GM12891 (cell line): ENCODE data around the gene SPTBN4.
"Not testable (repeated sequence)": the region's sequence is repeated elsewhere in the genome, so short reads cannot be mapped to it uniquely, and the experiment has no call there.

Experiments
- DNase-seq: peaks from one replicate; pipeline ENCODE4 v3.0.0; 2011; ENCODE audit warnings: low spot score; ENCODE audit not compliant: insufficient read length
- FAIRE-seq: peaks from 2 replicates; lab custom pipeline; 2011; peaks lifted over from hg19 to GRCh38; lab: Jason Lieb, UNC
- PAX5 ChIP-seq: IDR thresholded peaks from 2 replicates; pipeline ENCODE4 v1.6.1; 2011; ENCODE audit warnings: low read length, moderate library complexity, mild to moderate bottlenecking; ENCODE audit not compliant: insufficient read depth, severe bottlenecking
- POLR2A ChIP-seq: IDR thresholded peaks from 2 replicates; pipeline ENCODE4 v1.6.1; 2011; ENCODE audit warnings: low read depth, low read length, control low read depth
- POLR2AphosphoS5 ChIP-seq: IDR thresholded peaks from 2 replicates; pipeline ENCODE4 v1.6.1; 2011; ENCODE audit warnings: low read depth, low read length, control low read depth
- POU2F2 ChIP-seq: IDR thresholded peaks from 2 replicates; pipeline ENCODE4 v1.6.1; 2011; ENCODE audit warnings: low read depth, mild to moderate bottlenecking, control low read depth, low read length, moderate library complexity
- SPI1 ChIP-seq: IDR thresholded peaks from 2 replicates; pipeline ENCODE4 v1.6.1; 2011; ENCODE audit warnings: low read depth, low read length, control low read depth
- TAF1 ChIP-seq: IDR thresholded peaks from 2 replicates; pipeline ENCODE4 v1.6.1; 2011; ENCODE audit warnings: low read depth, low read length, control low read depth

Gene SPTBN4

DNA sequence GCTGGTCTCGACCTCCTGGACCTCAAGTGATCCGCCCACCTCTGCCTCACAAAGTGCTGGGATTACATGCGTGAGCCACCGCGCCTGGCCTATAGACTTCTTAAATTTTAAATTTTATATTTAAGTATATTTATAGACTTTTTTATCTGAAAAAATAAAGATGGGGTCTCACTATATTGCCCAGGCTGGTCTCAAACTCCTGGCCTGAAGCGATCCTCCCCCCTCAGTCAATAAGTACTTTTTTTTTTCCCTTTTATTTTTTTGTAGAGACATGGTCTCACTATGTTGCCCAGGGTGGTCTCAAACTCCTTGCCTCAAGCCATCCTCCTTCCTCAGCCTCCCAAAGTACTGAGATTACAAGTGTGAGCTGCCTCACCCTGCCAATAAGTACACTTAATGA, 42.9 kb upstream of the SPTBN4 start:
- TF ChIP-seq POLR2A = no peak
- TF ChIP-seq POU2F2 = no peak
- no peak for TF ChIP-seq TAF1
- no peak for TF ChIP-seq POLR2AphosphoS5
- no peak for TF ChIP-seq SPI1
- no peak for TF ChIP-seq PAX5

DNA sequence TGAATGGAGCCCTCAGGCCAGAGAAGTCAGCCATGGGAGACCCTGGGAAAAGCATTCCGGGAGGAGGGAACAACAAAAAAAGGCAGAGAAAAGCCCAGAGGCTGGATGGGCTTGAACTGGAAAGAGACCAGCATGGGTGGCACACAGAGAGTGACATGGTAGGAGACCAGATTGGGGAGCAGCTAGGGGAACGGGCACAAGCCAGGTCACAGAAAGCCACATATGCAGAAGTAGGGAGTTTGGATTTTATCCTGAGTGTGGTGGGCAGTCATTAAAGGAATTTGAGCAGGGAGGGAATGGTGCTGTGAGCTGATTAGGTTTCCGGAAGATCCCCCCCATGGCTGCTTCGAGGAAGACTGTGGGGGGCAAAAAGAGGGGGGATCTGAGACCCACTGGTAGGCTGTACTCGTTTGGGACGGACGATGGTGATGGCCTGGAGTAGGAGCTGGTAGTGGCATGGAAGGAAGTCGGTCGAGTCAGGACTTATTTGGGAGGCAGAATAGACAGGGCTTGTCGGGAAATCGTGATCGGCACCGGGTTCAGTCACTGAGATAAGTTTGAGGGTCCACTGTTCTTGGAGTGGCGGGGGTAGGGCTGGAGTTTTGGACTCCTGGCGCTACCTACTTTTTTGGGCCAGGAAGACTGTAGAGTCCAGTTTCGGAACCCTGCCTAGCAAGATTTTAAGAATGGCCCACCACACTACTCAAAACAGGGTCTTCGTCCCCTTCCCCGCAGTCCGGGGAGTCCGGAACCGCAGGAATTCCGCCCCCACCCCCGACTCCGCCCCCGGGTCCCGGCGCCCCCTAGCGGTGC, 42.0 kb upstream of the SPTBN4 start:
- TF ChIP-seq TAF1 (no peak), PAX5 (no peak), SPI1 (no peak), POLR2AphosphoS5 (no peak), POLR2A (no peak), POU2F2 (no peak)
- DNase-seq (no peak), FAIRE-seq (peak; percentile 63)

More for the DNA sequence above, 42.9 kb upstream of the SPTBN4 start:
- DNase-seq (no peak), FAIRE-seq (no peak)

DNA sequence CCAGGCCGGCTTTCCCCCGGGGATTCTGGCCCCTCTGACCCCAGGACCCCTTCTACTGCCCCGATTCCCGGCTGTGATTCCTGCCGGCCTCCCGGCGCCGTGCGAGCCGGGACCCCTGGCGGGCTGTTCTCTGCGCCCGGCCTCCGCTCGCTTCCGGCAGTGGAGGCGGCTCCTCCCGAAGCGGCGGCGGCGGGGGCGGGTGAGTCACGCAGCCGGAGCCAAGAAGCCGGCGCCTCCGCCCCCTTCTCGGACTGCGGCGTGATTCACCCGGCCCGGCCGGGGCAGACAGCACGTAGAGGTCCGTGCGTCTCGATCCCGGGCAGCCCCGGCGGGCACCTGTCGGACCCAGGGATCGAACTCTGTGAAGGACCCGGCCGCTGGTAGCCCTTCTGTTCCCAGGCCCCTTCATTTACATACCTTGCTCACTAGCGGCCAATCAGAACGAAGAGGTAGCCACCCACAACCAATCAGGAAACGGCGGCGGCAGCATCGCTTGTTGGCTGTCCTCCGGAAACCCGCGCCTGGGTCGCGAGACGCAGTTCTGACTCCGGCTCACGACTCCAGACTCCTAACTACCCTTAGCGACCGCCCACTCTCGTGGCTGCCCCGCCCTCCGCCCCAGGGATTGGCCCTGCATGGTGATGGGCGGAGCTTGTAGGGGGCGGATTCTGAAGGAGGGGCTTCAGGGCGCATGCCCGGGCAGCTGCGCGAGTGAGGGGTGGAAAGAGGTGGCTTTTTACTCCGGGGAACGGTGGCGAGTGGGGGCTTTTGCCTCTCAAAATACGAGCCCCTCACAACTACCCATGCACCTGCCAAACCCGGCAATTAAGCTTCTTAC, 41.1 kb upstream of the SPTBN4 start, which contains the start of gene SERTAD1:
TSS of gene SERTAD1 (minus strand) at position 543 of the 838 bp plus-strand sequence. CDS start 2,446 bp downstream, outside the sequence.
- FAIRE-seq (peak; percentile 97), DNase-seq (peak; percentile 97)
- TF ChIP-seq SPI1 (no peak), TAF1 (peak; percentile 58), POLR2A (peak; percentile 90), POLR2AphosphoS5 (peak; percentile 96), POU2F2 (peak; percentile 93), PAX5 (no peak)

DNA sequence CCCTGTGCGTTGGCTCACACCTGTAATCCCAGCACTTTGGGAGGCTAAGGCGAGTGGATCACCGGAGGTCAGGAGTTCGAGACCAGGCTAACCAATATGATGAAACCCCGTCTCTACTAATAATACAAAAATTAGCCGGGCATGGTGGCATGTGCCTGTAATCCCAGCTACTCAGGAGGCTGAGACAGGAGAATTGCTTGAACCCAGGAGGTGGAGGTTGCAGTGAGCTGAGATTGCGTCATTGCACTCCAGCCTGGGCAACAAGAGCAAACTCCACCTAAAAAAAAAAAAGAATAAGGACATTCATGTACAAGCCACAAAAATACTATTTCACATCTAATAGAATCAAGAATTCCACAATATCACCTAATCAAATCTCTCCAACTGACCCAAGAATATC, 38.6 kb upstream of the SPTBN4 start:
- not testable (repeated sequence) for DNase-seq, FAIRE-seq

GRCh38 chr19:40430242-40430641, 36.6 kb upstream of the SPTBN4 start:
- not testable (repeated sequence) for DNase-seq, FAIRE-seq

GRCh38 chr19:40431698-40432097, 35.1 kb upstream of the SPTBN4 start:
- DNase-seq (no peak), FAIRE-seq (no peak)
- TF ChIP-seq POLR2A = no peak
- TF ChIP-seq POU2F2 = no peak
- no peak for TF ChIP-seq PAX5
- TF ChIP-seq TAF1 = no peak
- no peak for TF ChIP-seq POLR2AphosphoS5
- no peak for TF ChIP-seq SPI1

- DNase-seq, FAIRE-seq: not testable (repeated sequence)
Measured at GRCh38 chr19:40432760-40433159, 34.0 kb upstream of the SPTBN4 start.

- FAIRE-seq (peak; percentile 75), DNase-seq (peak; percentile 80)
- peak; percentile 80 for TF ChIP-seq SPI1
- 0 out of 2 replicates have a peak, but pooled peaks have one; percentile 43 for TF ChIP-seq POLR2A
- TF ChIP-seq POLR2AphosphoS5 = no peak; the same call in 1 of the 2 replicates
- peak; percentile 46; the same call in 1 of the 2 replicates for TF ChIP-seq TAF1
- no peak for TF ChIP-seq PAX5
Measured at GRCh38 chr19:40433391-40434216, 33.2 kb upstream of the SPTBN4 start.

- TF ChIP-seq SPI1 (no peak), POU2F2 (no peak), POLR2A (no peak), POLR2AphosphoS5 (no peak), PAX5 (no peak), TAF1 (no peak)
- no peak for DNase-seq
Measured at GRCh38 chr19:40438284-40438683, 28.5 kb upstream of the SPTBN4 start.

More at GRCh38 chr19:40438284-40438683, 28.5 kb upstream of the SPTBN4 start:
- FAIRE-seq = no peak
